Inflammatory macrophage (primary cell): ENCODE results near the gene ZNF30.
"Not testable (repeated sequence)": the region's sequence is repeated elsewhere in the genome, so short reads cannot be mapped to it uniquely, and the experiment has no call there.

Source experiments
- DNase-seq, 2 donors: peaks; one replicate each; pipeline ENCODE4 v3.0.0-alpha.2; 2020 to 2022
- total RNA-seq, 18 experiments: gene quantifications; one replicate each; lab custom pipeline; 2026; ENCODE audit warnings: mixed read lengths in 6 of 18, inconsistent platforms in 2 of 18; lab: John Stamatoyannopoulos, UW

ZNF30 gene
- total RNA-seq: 0.39 to 3.4 (median 1.2) reads per million in 18 experiments

DNA sequence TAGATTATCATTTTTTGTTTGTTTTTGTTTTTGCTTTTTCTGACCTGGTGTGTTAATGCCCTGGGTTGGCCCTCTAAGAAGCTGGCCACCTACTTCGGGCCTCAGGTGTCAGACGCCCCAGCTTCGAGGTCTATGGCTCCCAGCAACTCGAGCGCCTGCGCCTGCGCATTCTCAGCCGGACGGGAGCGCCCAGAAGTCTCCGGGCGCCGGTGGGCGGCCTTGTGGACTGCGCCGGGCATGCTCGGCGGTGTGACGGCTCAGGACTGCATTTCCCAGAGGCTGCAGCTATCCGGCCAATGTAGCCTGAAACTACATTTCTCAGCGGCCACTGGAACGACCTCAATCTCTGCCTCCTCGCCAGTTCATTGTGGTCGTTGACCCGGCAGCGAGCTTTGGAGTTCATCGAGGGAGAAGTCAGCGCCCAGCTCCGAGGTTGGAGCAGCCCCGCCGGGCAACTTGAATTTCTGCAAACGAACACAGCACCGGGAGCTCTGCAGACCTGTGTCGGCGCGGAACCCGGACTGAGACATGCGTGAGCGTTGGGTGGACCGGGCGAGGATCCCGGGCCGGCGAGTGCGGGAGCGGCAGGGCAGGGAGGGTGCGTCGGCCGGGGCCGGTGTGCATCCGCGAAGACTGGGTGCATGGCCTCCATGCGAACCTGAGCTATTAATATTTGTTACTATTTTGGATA lies at the start of gene ZNF30:
ZNF30 (plus strand) TSS at position 219 of the 691 bp plus-strand sequence. CDS start 3,045 bp downstream, outside the sequence.
- peak; percentile 80 to 93 for DNase-seq

DNA sequence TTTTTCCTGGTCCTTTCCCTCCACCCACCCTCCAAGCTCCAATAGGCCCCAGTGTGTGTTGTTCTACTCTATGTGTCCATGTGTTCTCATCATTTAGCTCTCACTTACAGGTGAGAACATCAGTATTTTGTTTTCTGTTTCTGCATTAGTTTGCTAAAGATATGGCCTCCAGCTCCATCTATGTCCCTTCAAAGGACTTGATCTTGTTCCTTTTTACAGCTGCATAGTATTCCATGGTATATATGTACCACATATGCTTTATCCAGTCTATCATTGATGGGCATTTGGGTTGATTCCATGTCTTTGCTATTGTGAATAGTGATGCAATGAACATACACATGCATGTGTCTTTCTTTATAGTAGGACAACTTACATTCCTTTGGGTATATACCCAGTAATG lies 47.1 kb upstream of the ZNF30 start:
- no peak for DNase-seq

DNA sequence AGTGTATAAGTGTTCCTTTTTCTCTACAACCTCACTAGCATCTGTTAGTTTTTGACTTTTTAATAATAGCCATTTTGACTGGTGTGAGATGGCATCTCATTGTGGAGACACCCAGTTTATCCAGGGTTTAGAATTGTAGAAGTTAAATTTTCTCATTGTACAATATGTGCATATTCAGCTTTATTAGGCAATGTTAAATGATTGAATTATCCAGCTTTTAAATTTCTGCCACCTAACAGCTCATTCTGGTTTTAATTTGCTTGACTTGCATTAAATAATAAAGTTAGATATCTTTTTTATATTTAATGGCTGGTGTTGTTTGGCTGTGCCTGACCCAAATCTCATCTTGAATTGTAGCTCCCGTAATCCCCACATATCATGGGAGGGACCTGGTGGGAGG lies 46.7 kb upstream of the ZNF30 start:
- no peak for DNase-seq

DNA sequence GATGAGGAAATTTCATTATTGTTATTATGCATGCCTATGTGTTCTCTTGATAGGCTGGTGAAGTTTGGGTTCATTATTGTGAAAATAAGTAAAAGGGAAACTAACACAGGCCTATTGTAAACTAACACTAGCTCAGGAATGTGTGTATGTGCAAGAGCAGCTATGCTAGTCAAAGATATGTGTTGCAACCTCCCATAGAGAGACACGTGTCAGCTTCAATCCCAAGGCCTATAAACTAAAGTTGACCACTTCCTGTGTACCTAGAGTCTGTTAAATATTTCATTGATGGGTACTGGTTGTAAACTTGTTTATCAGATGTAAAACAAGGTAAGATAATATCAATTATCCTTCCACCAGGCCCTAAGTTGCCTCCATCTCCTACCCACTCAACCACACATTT lies 44.7 kb upstream of the ZNF30 start:
- DNase-seq: no peak

DNA sequence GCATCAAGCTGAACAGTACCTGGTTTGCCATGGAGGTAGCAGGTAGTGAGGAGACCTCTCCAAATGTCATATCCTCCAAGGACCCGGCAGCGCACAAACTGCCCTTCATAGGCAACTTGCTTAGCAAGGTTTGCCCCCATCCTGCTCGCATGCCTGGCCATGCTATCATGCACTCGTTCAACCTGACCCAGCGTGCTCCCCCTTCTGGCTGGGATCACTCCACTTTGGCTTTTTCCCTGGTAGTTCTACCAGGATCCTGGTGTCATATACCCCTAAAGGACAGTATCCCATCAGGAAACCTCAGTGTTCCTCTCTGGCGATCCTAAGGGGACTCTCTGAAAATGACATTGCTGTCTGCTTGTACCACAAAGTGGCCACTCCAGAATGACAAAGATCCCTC lies 38.6 kb upstream of the ZNF30 start:
- DNase-seq: no peak

DNA sequence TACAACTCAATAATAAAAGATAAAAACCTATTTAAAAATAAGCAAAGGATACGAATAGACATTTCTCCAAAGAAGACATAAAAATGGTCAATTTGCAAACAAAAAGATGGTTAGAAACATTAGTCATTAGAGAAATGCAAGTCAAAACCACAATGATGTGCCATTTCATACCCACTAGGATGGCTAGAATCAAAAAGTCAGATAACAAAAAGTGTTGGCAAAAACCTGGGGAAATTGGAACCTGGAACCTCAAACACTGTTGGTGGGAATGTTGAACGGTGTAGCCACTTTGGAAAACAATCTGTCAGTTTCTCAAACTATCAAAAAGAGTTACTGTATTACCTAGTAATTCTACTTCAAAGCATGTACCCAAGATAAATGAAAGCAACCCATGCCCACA lies 26.5 kb upstream of the ZNF30 start:
- DNase-seq: no peak

DNA sequence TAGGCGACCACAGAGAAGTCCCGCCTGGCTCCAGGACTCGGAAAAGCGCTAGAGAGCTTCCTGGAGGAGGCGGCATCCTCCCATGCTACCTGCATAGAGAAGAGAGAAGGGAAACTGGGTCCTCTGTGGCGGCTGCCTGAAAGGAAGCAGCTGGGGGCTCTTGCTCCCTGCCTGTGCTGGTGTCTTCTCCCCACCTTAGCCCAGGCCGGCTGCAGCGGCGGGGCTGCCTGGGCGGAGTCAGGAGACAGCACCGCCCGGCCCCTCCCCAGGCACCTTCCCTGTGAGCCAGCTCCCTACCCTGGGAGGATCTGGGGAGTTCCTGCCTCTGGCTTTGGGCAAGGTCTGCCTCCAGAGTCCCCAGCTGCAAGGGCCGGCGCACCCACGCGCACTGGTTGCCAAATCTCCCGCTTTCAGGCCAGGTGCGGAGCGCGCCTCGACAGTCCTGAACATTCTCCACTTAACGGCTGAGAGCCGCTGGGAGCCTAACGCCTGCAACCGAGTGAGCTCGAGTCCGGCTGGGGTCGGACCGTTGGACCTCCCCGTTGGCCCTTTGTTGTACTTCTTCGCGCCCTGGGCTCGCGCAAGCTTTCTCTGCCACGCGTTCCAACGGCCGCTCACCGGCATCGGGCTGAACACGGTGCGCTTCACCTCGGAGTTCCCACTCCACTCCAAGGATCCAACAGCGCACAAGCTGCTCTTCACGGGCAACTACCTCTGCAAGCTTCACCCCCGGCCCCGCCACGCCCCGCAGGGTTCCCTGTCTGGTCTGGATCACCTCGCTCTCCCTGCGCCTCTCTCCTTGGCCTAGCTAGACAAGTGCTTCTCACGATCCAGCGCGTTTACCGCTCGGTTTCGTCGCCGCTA lies 21.8 kb upstream of the ZNF30 start:
- DNase-seq: no peak

DNA sequence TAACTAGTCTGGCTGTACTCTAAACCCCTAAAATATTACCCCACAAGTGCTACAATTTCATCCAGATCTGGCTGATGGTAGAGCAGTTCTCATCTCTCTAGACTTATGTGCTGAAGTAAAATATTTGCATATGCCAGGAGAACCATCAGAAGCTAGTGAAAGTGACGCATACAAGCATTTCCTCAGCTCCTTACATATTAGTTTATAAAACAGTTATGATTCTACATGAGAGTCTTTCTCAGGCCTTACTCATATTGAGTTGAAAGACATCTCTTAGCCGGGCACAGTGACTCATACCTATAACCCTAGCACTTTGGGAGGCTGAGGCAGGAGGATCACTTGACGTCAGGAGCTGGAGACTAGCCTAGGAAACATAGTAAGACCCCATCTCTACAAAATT lies 15.9 kb upstream of the ZNF30 start:
- no peak for DNase-seq

DNA sequence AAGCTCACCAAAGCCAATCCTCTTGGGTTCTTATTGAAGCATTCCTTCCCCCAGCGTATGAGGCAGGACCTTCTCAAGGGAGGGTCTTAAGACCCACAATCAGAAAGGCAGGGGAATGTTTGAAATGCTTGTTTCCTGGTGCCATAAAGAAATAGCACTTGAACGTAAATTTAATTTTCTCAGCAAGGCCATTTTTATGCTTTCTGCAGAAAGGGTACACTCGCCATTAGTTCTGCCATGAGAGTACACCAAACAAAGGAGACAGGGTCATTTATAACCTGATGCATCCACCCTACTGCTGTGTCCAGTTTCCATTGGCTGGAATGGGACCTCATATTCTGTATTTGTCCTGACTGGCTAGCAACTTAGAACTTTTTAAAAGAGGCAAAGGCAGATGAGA lies 9.6 kb upstream of the ZNF30 start:
- not testable (repeated sequence) for DNase-seq

DNA sequence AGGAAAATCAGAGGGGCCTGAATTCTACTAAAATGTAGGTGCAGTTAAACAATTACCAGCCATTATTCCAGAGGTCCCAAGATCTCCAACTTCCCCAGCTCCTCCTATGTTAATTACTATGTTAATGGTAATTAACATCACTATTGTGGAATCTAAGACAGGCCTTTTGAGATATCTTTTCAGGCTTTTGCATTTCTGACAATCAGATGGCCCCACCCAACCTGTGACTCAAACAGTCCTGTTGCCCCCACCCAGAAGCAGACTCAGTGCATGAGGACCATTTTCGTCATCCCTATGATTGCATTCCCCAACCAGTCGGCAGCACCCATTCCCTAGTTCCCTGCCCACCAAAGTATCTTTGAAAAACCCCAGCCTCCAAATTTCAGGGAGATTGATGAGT lies 8.5 kb upstream of the ZNF30 start:
- no peak for DNase-seq

DNA sequence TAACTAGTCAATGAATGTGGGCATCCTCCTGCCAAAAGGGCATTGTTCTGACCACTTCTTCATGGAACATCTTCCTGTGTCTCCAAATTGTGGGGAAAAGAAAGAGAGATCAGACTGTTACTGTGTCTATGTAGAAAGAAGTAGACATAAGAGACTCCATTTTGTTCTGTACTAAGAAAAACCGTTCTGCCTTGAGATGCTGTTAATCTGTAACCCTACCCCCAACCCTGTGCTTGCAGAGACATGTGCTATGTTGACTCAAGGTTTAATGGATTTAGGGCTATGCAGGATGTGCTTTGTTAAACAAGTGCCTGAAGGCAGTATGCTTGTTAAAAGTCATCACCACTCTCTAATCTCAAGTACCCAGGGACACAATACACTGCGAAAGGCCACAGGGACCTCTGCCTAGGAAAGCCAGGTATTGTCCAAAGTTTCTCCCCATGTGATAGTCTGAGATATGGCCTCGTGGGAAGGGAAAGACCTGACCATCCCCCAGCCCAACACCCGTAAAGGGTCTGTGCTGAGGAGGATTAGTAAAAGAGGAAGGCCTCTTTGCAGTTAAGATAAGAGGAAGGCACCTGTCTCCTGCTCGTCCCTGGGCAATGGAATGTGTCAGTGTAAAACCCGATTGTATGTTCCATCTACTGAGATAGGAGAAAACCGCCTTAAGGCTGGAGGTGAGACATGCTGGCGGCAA lies 6.5 kb upstream of the ZNF30 start:
- DNase-seq: not testable (repeated sequence)

DNA sequence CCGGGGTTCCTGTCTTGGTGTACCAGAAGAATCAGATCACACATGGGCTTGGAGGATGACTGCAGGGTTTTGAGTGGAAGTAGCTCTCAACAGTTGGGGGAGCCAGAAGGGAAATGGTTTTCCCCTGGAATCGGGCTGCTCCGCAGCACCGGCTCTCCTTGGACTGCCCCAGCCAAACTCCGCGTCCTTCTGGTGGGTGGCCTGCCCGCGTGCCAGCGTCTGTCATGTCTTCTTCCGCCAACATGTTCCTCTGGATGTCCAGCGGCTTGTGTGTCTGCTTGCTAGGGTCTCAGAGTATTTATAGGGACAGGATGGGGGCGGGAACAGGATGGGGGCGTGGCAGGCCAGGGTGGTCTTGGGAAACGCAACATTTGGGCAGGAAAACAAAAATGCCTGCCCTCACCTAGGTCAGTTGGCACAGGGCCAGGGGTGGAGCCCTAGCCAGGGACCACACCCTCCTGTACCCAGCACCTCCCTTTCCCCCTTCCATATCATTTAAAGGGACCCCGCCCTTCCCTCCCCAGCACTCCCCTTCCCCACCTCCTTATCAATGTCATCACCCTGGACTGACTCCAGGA lies 1.3 kb upstream of the ZNF30 start:
- no peak for DNase-seq

DNA sequence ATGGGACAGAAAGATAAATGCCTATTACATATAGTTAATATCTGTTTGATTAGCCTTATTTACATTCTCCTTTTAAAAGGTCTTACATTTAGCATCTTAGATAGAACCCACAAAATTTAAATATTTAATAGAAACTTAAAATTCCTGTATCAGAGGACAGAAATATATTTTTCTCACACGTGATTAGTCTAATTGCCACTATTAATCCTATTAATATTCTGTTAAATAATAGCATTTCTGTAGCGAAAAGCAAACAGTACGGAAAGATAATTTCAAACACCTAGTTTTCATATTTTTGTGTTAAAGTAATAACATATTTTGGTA lies 380 bp upstream of the ZNF30 start:
- no peak for DNase-seq

DNA sequence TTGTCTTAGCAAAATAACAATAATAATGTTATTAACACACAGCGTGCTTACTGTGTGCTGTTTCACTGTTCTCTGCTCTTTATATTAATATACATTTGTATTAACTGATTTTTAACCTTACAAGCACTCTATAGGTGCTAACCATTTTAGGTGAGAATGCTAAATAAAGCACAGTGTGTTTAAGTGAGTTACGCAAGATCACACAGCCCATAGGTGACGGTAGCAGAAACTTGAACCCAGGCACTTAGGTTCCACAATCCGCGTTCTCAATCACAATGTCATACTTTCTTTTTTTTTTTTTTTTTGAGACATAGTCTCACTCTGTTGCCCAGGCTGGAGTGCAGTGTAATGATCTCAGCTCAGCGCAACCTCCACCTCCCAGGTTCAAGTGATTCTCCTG lies 5.8 kb downstream of the ZNF30 start:
- no peak for DNase-seq

DNA sequence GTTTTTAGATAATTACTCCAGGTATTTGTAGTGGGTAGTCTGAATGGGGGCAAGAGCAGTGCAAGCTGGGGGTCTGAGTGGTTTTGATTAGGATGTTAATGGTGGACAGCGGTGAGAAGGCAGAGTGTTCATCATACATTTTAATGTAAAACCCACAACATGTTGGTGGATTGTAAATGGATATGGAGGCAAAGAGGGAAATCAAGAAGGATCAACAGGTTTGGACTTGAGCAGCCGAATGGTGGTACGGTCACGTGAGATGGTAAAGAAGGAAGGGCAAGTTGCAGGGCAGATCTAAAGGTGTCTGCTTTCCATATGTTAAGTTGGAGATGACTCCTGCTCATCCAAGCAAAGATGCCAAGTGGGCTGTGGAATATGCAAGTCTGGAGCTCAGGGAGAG lies 9.5 kb downstream of the ZNF30 start:
- DNase-seq: no peak

DNA sequence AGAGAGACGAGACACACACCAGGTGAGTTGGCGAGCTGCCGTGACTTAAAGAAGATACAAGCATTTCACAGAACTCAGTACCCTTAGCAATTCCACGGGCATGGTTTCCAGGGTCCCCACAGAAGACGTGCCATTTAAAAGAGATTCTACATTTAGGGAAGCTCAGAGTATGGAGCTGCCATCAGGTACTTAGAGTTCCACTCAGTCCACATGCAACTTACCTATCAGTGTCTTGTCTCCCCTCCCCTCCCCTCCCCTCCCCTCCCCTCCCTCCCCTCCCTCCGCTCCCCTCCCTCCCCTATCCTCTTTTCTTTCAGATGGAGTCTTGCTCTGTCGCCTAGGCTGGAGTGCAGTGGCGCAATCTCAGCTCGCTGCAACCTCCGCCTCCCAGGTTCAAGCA lies 12.2 kb downstream of the ZNF30 start:
- DNase-seq: no peak

DNA sequence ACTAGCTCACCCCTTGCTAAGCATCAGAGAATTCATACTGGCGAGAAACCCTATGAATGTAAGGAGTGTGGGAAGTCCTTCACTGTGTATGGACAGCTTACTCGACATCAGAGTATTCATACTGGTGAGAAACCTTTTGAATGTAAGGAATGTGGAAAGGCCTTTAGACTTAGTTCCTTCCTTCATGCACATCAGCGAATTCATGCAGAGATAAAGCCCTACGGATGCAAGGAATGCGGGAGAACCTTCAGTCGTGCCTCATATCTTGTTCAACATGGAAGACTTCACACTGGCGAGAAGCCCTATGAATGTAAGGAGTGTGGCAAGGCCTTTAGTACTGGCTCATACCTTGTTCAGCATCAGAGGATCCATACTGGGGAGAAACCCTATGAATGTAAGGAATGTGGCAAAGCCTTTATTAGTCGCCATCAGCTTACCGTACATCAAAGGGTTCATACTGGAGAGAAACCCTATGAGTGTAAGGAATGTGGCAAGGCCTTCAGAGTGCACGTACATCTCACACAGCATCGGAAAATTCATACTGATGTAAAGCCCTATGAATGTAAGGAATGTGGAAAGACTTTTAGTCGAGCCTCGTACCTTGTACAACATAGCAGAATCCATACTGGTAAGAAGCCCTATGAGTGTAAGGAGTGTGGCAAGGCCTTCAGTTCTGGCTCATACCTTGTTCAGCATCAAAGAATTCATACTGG lies 17.3 kb downstream of the ZNF30 start:
- no peak for DNase-seq

DNA sequence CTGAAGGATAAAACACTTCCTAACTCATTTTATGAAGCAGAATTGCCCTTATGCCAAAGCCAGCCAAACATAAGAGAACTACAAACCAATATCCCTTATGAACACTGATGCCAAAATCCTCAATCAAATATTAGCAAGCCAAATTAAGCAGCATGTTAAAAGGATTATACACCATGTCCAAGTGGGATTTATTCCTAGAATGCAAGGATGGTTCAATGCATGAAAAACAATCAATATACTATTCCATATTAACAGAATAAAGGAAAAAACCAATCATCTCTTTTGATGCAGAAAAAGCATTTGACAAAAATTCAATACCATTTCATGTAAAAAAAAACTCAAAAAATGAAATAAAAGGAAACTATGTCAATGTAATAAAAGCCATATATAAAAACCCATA lies 26.4 kb downstream of the ZNF30 start:
- DNase-seq: no peak

DNA sequence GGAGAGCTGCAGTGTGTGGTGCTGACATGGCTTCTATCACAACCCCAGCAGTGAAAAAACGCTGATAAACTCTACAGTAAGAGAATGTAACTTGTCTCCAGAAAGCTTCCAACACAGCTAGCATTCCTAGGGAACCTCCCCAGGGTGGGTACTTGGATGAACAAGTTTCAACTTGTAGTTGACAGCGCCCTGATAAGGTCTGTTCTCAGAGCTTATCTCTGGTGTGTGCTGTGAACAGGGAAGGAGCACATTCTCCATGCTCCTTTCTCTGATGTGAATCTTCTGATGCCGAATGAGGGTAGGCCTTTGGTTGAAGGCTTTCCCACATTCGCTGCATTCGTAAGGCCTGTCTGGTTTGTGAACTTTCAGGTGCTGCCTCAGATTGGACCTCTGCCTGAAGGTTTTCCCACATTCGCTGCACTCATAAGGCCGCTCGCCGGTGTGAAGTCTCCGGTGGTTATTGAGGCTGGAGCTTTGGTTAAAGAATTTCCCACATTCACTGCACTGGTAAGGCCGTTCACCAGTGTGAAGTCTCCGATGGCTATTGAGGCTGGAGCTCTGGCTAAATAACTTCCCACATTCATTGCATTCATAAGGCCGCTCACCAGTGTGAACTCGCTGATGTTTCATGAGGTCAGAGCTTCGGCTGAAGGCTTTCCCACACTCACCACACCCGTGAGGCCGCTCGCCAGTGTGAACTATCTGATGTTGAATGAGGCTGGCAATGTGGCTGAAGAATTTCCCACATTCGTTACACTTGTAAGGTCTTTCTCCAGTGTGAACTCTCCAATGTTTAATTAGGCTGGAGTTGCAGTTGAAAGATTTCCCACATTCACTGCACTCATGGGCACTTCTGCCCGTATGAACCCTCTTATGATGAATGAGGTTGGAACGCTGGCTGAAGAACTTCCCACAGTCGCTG lies 31.4 kb downstream of the ZNF30 start:
- DNase-seq: no peak

DNA sequence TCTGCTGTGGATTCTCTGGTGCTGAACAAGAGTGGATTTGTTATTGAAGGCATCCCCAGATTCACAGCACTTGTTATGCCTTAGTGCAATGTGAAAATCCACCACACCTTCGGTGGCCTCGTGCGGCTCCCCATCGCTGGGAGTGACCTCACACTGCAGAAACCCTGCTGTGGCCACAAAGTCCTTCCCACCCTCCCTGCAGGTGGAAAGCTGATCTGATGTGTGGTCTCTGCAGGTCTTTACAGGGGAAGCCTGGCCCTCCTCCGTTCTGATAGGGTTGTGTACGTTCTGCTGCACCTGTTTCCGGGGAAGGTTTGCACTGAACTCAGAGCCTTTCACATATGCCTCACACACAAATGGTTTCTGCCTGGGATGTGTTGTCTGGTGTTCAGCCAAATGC lies 32.3 kb downstream of the ZNF30 start:
- no peak for DNase-seq

DNA sequence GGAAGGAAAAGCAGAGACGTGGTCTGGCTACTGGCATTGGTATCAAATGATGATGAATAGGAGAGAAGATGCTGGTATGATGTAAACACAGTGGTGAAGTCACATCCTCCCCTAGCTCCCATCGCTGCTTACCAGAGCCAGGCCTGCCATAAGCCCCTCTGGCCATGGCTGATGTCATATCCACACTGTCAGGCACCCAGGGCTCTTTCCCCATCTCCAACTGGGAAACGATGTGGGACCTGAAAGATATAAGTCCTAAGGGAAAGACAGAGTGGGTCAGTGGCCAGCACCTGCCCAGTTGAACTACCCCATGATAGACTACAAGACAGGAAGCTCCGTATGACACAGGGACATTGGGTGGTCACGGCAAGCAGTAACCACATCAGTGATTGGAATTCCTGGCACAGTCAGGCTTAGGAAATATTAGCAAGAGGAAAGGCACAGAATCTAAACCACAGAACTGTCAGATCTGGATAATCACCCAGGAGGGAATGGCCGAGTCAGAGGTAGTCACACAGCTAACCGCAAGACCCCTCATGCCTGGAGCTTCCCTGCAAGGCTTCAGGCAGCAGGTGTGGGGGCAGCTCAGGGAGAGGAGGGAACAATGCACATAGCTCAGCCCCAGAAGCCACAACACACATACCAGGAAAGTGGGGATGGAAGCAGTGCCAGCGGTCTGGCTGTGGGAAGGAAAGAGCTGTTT lies 33.6 kb downstream of the ZNF30 start:
- no peak for DNase-seq
